Muscle layer of duodenum (tissue), 2 donors: ENCODE results near the gene MATN1.
A peak's percentile ranks its signal among the peaks of the same experiment; 100 is the strongest.

ENCODE experiments used
- H3K27ac ChIP-seq: one replicate; pipeline ENCODE4 v1.7.0; 2013; ENCODE audit warnings: mild to moderate bottlenecking, low read length
- H3K27me3 ChIP-seq: one replicate; pipeline ENCODE4 v1.7.0; 2013; ENCODE audit warnings: low read depth, mild to moderate bottlenecking, control low read depth, low read length
- H3K36me3 ChIP-seq, 2 donors: one replicate each; pipeline ENCODE4 v1.7.0; 2013; ENCODE audit warnings: low read length in 2 of 2, control low read depth in 1 of 2, mild to moderate bottlenecking in 1 of 2; ENCODE audit not compliant: insufficient read depth in 2 of 2, control insufficient read depth in 1 of 2
- H3K4me1 ChIP-seq, 2 donors: one replicate each; pipeline ENCODE4 v1.7.0; 2013; ENCODE audit warnings: low read length in 2 of 2, mild to moderate bottlenecking in 2 of 2, control low read depth in 1 of 2, moderate library complexity in 1 of 2; ENCODE audit not compliant: insufficient read depth in 2 of 2, control insufficient read depth in 1 of 2
- H3K4me3 ChIP-seq, 2 donors: one replicate each; pipeline ENCODE4 v1.7.0; 2013; ENCODE audit warnings: low read length in 2 of 2, low read depth in 1 of 2, mild to moderate bottlenecking in 1 of 2
- H3K9me3 ChIP-seq, 2 donors: one replicate each; pipeline ENCODE4 v1.7.0; 2013; ENCODE audit warnings: low read length in 2 of 2, control low read depth in 1 of 2, mild to moderate bottlenecking in 1 of 2; ENCODE audit not compliant: control insufficient read depth in 1 of 2
- donor health status: healthy.

MATN1 gene

GRCh38 chr1:30756206-30756544 lies 32.8 kb upstream of the MATN1 start:
- H3K4me3 ChIP-seq: peak overlapping the region; percentile 47 to 50
- peaks cover 0 to under 1% of the 10 kb centered on the region in 2 donors for H3K4me1 ChIP-seq
- no peaks in the 10 kb centered on the region for H3K27me3 ChIP-seq
- no peaks in the 10 kb centered on the region for H3K36me3 ChIP-seq
- H3K27ac ChIP-seq: peak overlapping the region; percentile 8
- no peaks in the 10 kb centered on the region for H3K9me3 ChIP-seq

GRCh38 chr1:30755746-30756145 lies 32.4 kb upstream of the MATN1 start:
- Histone ChIP-seq H3K36me3 (no peaks in the 10 kb centered on the region), H3K27me3 (no peaks in the 10 kb centered on the region), H3K9me3 (no peaks in the 10 kb centered on the region), H3K27ac (peak overlapping the region; percentile 8), H3K4me1 (peaks cover 0 to 5% of the 10 kb centered on the region in 2 donors), H3K4me3 (peak overlapping the region; percentile 47 to 50)

- H3K36me3 ChIP-seq: no peaks in the 10 kb centered on the region
- no peaks in the 10 kb centered on the region for H3K9me3 ChIP-seq
- peak overlapping the region; percentile 8 for H3K27ac ChIP-seq
- H3K4me1 ChIP-seq: peaks cover 0 to 7% of the 10 kb centered on the region in 2 donors
- H3K27me3 ChIP-seq: no peaks in the 10 kb centered on the region
- peak overlapping the region; percentile 47 to 50 for H3K4me3 ChIP-seq
Measured at GRCh38 chr1:30755334-30755733, 31.9 kb upstream of the MATN1 start.

- Histone ChIP-seq H3K9me3 (no peaks in the 10 kb centered on the region), H3K27me3 (no peaks in the 10 kb centered on the region), H3K27ac (no peak overlapping the region), H3K4me3 (peak overlapping the region; percentile 47 to 50), H3K4me1 (peaks cover 0 to 7% of the 10 kb centered on the region in 2 donors), H3K36me3 (no peaks in the 10 kb centered on the region)
Measured at GRCh38 chr1:30754684-30755171, 31.3 kb upstream of the MATN1 start.

GRCh38 chr1:30753660-30754123 lies 30.3 kb upstream of the MATN1 start:
- H3K4me3 ChIP-seq: no peak overlapping the region
- H3K27me3 ChIP-seq: no peaks in the 10 kb centered on the region
- no peaks in the 10 kb centered on the region for H3K36me3 ChIP-seq
- H3K27ac ChIP-seq: peak overlapping the region; percentile 16
- peaks cover 0 to 11% of the 10 kb centered on the region in 2 donors for H3K4me1 ChIP-seq
- no peaks in the 10 kb centered on the region for H3K9me3 ChIP-seq

GRCh38 chr1:30753118-30753517 lies 29.7 kb upstream of the MATN1 start:
- peak overlapping the region; percentile 16 for H3K27ac ChIP-seq
- H3K9me3 ChIP-seq: no peaks in the 10 kb centered on the region
- H3K27me3 ChIP-seq: no peaks in the 10 kb centered on the region
- no peak overlapping the region for H3K4me3 ChIP-seq
- no peaks in the 10 kb centered on the region for H3K36me3 ChIP-seq
- H3K4me1 ChIP-seq: peaks cover 3 to 17% of the 10 kb centered on the region in 2 donors

- Histone ChIP-seq H3K36me3 (no peaks in the 10 kb centered on the region), H3K27ac (no peak overlapping the region), H3K4me1 (peaks cover 5 to 18% of the 10 kb centered on the region in 2 donors), H3K27me3 (no peaks in the 10 kb centered on the region), H3K9me3 (no peaks in the 10 kb centered on the region), H3K4me3 (no peak overlapping the region)
Measured at GRCh38 chr1:30752651-30752908, 29.2 kb upstream of the MATN1 start.

GRCh38 chr1:30751830-30752650 lies 28.7 kb upstream of the MATN1 start:
- Histone ChIP-seq H3K9me3 (no peaks in the 10 kb centered on the region), H3K4me3 (no peak overlapping the region), H3K36me3 (no peaks in the 10 kb centered on the region), H3K27ac (no peak overlapping the region), H3K4me1 (peaks cover 5 to 18% of the 10 kb centered on the region in 2 donors), H3K27me3 (no peaks in the 10 kb centered on the region)

GRCh38 chr1:30750731-30751291 lies 27.4 kb upstream of the MATN1 start:
- no peak overlapping the region for H3K4me3 ChIP-seq
- no peak overlapping the region for H3K27ac ChIP-seq
- no peaks in the 10 kb centered on the region for H3K36me3 ChIP-seq
- no peaks in the 10 kb centered on the region for H3K9me3 ChIP-seq
- H3K27me3 ChIP-seq: no peaks in the 10 kb centered on the region
- peaks cover 5 to 18% of the 10 kb centered on the region in 2 donors for H3K4me1 ChIP-seq

GRCh38 chr1:30749691-30750583 lies 26.6 kb upstream of the MATN1 start:
- Histone ChIP-seq H3K4me1 (peaks cover 5 to 18% of the 10 kb centered on the region in 2 donors), H3K27me3 (no peaks in the 10 kb centered on the region), H3K27ac (peak overlapping the region; percentile 23), H3K4me3 (no peak overlapping the region), H3K36me3 (no peaks in the 10 kb centered on the region), H3K9me3 (no peaks in the 10 kb centered on the region)
